Superior temporal gyrus (tissue), 1 donor: Measurements from ENCODE around the gene BMERB1.
"Not testable (repeated sequence)": the region's sequence is repeated elsewhere in the genome, so short reads cannot be mapped to it uniquely, and the experiment has no call there.

Experiments
- DNase-seq: peaks from one replicate; pipeline ENCODE4 v3.0.0-alpha.2; 2016; ENCODE audit errors: extremely low spot score

BMERB1 gene

GRCh38 chr16:15461376-15461775, 27.0 kb downstream of the BMERB1 start:
- no peak for DNase-seq

- no peak for DNase-seq
These were observed 30.2 kb downstream of the BMERB1 start for GRCh38 chr16:15464401-15465186.

GRCh38 chr16:15466131-15466530, 31.7 kb downstream of the BMERB1 start:
- no peak for DNase-seq

GRCh38 chr16:15466886-15467781, 32.7 kb downstream of the BMERB1 start:
- DNase-seq = no peak

GRCh38 chr16:15476971-15477370, 42.6 kb downstream of the BMERB1 start:
- not testable (repeated sequence) for DNase-seq

GRCh38 chr16:15477802-15478201, 43.4 kb downstream of the BMERB1 start:
- DNase-seq = no peak

- DNase-seq = peak; percentile 55
These were observed 47.8 kb downstream of the BMERB1 start for GRCh38 chr16:15482068-15482747.

GRCh38 chr16:15482748-15483298, 48.4 kb downstream of the BMERB1 start:
- DNase-seq = no peak

- DNase-seq = no peak
These were observed 49.5 kb downstream of the BMERB1 start for GRCh38 chr16:15483857-15484256.

- no peak for DNase-seq
These were observed 50.3 kb downstream of the BMERB1 start for GRCh38 chr16:15484662-15485061.

GRCh38 chr16:15485175-15485574, 50.8 kb downstream of the BMERB1 start:
- DNase-seq = no peak

GRCh38 chr16:15486661-15487060, 52.3 kb downstream of the BMERB1 start:
- no peak for DNase-seq

- no peak for DNase-seq
These were observed 53.2 kb downstream of the BMERB1 start for GRCh38 chr16:15487336-15488284.

GRCh38 chr16:15489016-15489415, 54.6 kb downstream of the BMERB1 start:
- no peak for DNase-seq

- DNase-seq = no peak
These were observed 55.8 kb downstream of the BMERB1 start for GRCh38 chr16:15490123-15490711.

GRCh38 chr16:15491411-15491810, 57.0 kb downstream of the BMERB1 start:
- DNase-seq = no peak

GRCh38 chr16:15492091-15492740, 57.8 kb downstream of the BMERB1 start:
- no peak for DNase-seq

GRCh38 chr16:15493466-15494180, 59.2 kb downstream of the BMERB1 start:
- DNase-seq = no peak

- DNase-seq = no peak
These were observed 59.8 kb downstream of the BMERB1 start for GRCh38 chr16:15494236-15494635.
